Stomach (tissue), 9 donors: ENCODE measurements around the gene ZFHX3. TPM values are rescaled to one million over a fixed set of nuclear protein-coding genes. Genes with fewer than 3 reads are reported as not detected.

Experiments
- DNase-seq, 2 donors: peaks; one replicate each; pipeline versions ENCODE4 v3.0.0 to v3.0.0-alpha.2; 2013 to 2019
- H3K27ac ChIP-seq, 5 donors: fragments of 200-600 bp in 4 of 5; sonication (generic) in 4 of 5; one replicate each; pipeline ENCODE4 v1.5.1; 2013 to 2019; ENCODE audit warnings: mild to moderate bottlenecking in 1 of 5, moderate library complexity in 1 of 5
- H3K27me3 ChIP-seq, 3 donors: fragments of 200-600 bp; sonication (generic); one replicate each; pipeline ENCODE4 v1.5.1; 2017 to 2019; ENCODE audit warnings: mixed run types in 1 of 3
- H3K36me3 ChIP-seq, 4 donors: fragments of 200-600 bp; sonication (generic); 1 replicate in 3 of 4; 2 replicates in 1 of 4; pipeline ENCODE4 v1.5.1; 2016 to 2019
- H3K4me1 ChIP-seq, 4 donors: fragments of 200-600 bp; sonication (generic); one replicate each; pipeline ENCODE4 v1.5.1; 2016 to 2019
- H3K4me3 ChIP-seq, 4 donors: fragments of 200-600 bp; sonication (generic) in 3 of 4; one replicate each; pipeline ENCODE4 v1.5.1; 2016 to 2019; ENCODE audit warnings: mild to moderate bottlenecking in 1 of 4
- H3K9me3 ChIP-seq, 4 donors: fragments of 200-600 bp; sonication (generic); one replicate each; pipeline ENCODE4 v1.5.1; 2016 to 2019
- EP300 ChIP-seq: sonication (generic); formaldehyde crosslinking; IDR thresholded peaks from one replicate; pipeline ENCODE4 v1.6.1; 2017; ENCODE audit warnings: antibody characterized with exemption
- POLR2A ChIP-seq, 4 donors: fragments of 450-650 bp; IDR thresholded peaks; one replicate each; pipeline ENCODE4 v1.6.1; 2016; ENCODE audit warnings: antibody characterized with exemption in 4 of 4, control low read depth in 2 of 4, mild to moderate bottlenecking in 1 of 4, moderate library complexity in 1 of 4
- POLR2AphosphoS5 ChIP-seq, 3 donors: sonication (generic); formaldehyde crosslinking; IDR thresholded peaks; one replicate each; pipeline ENCODE4 v1.6.1; 2016; ENCODE audit warnings: antibody characterized with exemption in 3 of 3
- WGBS, 5 donors: extraction: QIAGEN DNeasy Blood & Tissue Kit in 3 of 5; methylation state at CpG; one replicate each; pipeline versions ENCODE4 v1.1.5 to v1.1.7; 2013 to 2018; 5-methylcytosine and 5-hydroxymethylcytosine counted together
- intact Hi-C: fragments of 100-400 bp; cut with DNase I; formaldehyde crosslinking; loops from one replicate; pipeline ENCODE4 v1.15.1; 2023; ENCODE audit warnings: low total_unique reads
- polyA plus RNA-seq, 3 donors: library from polyadenylated mRNA; stranded (reverse); fragments of 200-250 nt; gene quantifications; one replicate each; pipeline ENCODE4 v1.2.3, GENCODE V29; 2013
- total RNA-seq, 5 donors: library from RNA; depleted of rRNA; stranded (reverse); fragments of >200 nt; gene quantifications; one replicate each; pipeline versions ENCODE4 v1.1.0 to v1.2.3, GENCODE V29; 2014 to 2016
- TF ChIP-seq, protein P1 (sequence below), 7 experiments: fragments of 450-650 bp in 4 of 7; fragments of 200-600 bp in 3 of 7; sonication (generic) in 3 of 7; IDR thresholded peaks; one replicate each; pipeline ENCODE4 v1.5.1; 2016 to 2019; ENCODE audit warnings: antibody characterized with exemption in 7 of 7, control low read depth in 2 of 7, mild to moderate bottlenecking in 1 of 7
- donor health status: healthy with polysubstance abuse.
- donor health status: Bipolar disorder and iron deficiency.
- donor health status: healthy.

Gene ZFHX3
- total and polyA plus RNA-seq, 8 donors: 1.1 to 27.5 (median 11.8) TPM

- TF ChIP-seq POLR2AphosphoS5 (IDR thresholded peaks at IDR 0.05) (no peak), EP300 (no peak), POLR2A (IDR thresholded peaks at IDR 0.05) (no peak)
- TF ChIP-seq, protein P1, sequence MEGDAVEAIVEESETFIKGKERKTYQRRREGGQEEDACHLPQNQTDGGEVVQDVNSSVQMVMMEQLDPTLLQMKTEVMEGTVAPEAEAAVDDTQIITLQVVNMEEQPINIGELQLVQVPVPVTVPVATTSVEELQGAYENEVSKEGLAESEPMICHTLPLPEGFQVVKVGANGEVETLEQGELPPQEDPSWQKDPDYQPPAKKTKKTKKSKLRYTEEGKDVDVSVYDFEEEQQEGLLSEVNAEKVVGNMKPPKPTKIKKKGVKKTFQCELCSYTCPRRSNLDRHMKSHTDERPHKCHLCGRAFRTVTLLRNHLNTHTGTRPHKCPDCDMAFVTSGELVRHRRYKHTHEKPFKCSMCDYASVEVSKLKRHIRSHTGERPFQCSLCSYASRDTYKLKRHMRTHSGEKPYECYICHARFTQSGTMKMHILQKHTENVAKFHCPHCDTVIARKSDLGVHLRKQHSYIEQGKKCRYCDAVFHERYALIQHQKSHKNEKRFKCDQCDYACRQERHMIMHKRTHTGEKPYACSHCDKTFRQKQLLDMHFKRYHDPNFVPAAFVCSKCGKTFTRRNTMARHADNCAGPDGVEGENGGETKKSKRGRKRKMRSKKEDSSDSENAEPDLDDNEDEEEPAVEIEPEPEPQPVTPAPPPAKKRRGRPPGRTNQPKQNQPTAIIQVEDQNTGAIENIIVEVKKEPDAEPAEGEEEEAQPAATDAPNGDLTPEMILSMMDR (IDR thresholded peaks at IDR 0.05): no peak
- Histone ChIP-seq H3K36me3 (no peaks in the 10 kb centered on the region), H3K4me3 (no peak overlapping the region), H3K9me3 (no peaks in the 10 kb centered on the region), H3K27ac (no peak overlapping the region), H3K4me1 (peaks cover 8 to 30% (median 22%) of the 10 kb centered on the region in 4 donors), H3K27me3 (no peaks in the 10 kb centered on the region)
- no peak for DNase-seq
- intact Hi-C loops: no loop called here
- WGBS, 5 donors: 86 to 97% (median 97%) methylated on average over 7 of the region's 7 CpGs
Measured at GRCh38 chr16:72917051-72917450, 130.9 kb downstream of the ZFHX3 start.

DNA sequence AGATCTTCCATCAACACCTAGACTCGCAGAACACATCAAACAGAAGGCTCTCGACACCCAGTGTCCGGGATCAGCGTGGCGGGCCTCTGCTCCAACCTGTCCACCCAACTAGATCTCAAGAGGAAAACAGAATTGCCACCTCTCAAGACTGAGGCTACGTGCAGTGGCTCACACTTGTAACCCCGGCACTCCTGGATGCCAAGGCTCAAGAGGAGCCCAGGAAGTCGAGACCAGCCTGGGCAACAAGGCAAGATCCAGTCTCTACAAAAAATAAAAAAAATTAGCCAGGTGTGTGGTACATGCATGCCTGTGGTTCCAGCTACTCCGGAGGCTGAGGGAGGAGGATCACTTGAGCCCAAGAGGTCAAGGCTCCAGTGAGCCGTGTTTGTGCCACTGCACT lies 132.6 kb downstream of the ZFHX3 start:
- Histone ChIP-seq H3K4me1 (peaks cover 8 to 20% (median 16%) of the 10 kb centered on the region in 4 donors), H3K27me3 (no peaks in the 10 kb centered on the region), H3K9me3 (no peaks in the 10 kb centered on the region), H3K36me3 (no peaks in the 10 kb centered on the region), H3K4me3 (no peak overlapping the region), H3K27ac (no peak overlapping the region)
- no peak for DNase-seq
- 96 to 98% (median 96%) methylated on average over 10 of the region's 10 CpGs for WGBS, 5 donors
- intact Hi-C loops: no loop called here
- no peak for TF ChIP-seq EP300
- no peak for TF ChIP-seq POLR2A (IDR thresholded peaks at IDR 0.05)
- TF ChIP-seq, protein P1 (IDR thresholded peaks at IDR 0.05): no peak
- no peak for TF ChIP-seq POLR2AphosphoS5 (IDR thresholded peaks at IDR 0.05)

DNA sequence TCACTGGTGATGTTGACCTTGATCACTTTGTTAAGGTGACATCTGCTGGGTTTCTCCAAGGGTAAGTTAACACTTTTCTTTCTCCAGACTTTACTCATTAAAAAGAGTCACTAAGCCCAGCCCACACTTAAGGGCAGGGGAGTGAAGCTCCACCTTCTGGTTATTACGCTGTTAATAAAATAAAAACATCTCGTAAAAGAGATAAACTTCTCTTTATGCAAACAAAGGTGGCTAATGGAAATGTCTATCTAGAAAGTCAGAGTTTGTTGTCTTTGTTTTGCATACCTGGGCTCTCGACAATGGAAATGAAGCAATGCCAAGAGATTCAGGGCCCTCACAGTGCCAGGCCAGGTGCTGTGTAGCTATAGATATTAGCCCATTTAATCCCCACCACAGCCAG lies 134.4 kb downstream of the ZFHX3 start:
- DNase-seq: no peak
- no peaks in the 10 kb centered on the region for H3K27me3 ChIP-seq
- peaks cover 8 to 20% (median 14%) of the 10 kb centered on the region in 4 donors for H3K4me1 ChIP-seq
- intact Hi-C loops: no loop called here
- no peak for TF ChIP-seq POLR2A (IDR thresholded peaks at IDR 0.05)
- TF ChIP-seq EP300: no peak
- no peak for TF ChIP-seq POLR2AphosphoS5 (IDR thresholded peaks at IDR 0.05)
- TF ChIP-seq, protein P1 (IDR thresholded peaks at IDR 0.05): no peak
- no peaks in the 10 kb centered on the region for H3K36me3 ChIP-seq
- H3K9me3 ChIP-seq: no peaks in the 10 kb centered on the region
- peak overlapping the region in 1 of 5 donors; percentile 5 for H3K27ac ChIP-seq
- no peak overlapping the region for H3K4me3 ChIP-seq
- WGBS, 5 donors: 34 to 69% (median 52%) methylated on average over 3 of the region's 3 CpGs

- H3K27me3 ChIP-seq: no peaks in the 10 kb centered on the region
- peaks cover 8 to 20% (median 14%) of the 10 kb centered on the region in 4 donors for H3K4me1 ChIP-seq
- DNase-seq: no peak
- TF ChIP-seq EP300 (no peak), POLR2A (IDR thresholded peaks at IDR 0.05) (no peak), POLR2AphosphoS5 (IDR thresholded peaks at IDR 0.05) (no peak)
- TF ChIP-seq, protein P1 (IDR thresholded peaks at IDR 0.05): no peak
- H3K9me3 ChIP-seq: no peaks in the 10 kb centered on the region
- H3K4me3 ChIP-seq: no peak overlapping the region
- H3K36me3 ChIP-seq: no peaks in the 10 kb centered on the region
- 85 to 92% (median 88%) methylated on average over 9 of the region's 9 CpGs for WGBS, 5 donors
- H3K27ac ChIP-seq: no peak overlapping the region
- intact Hi-C loops: no loop called here
Measured at GRCh38 chr16:72911971-72912370, 136.0 kb downstream of the ZFHX3 start.
